ENCODE data around the gene DNMT3A. TPM values are rescaled to one million over a fixed set of nuclear protein-coding genes. Genes with fewer than 3 reads are reported as not detected.

Gene DNMT3A
- total RNA-seq, 1 donor from 2014 or later: 19.6 TPM

- no peak for DNase-seq (ENCODE audit: extremely low read depth, low read depth, low spot score)
Measured at GRCh38 chr2:25246001-25246400, 95.7 kb downstream of the DNMT3A start.

- DNase-seq (ENCODE audit: extremely low read depth, low read depth, low spot score): no peak
Measured at GRCh38 chr2:25245141-25245540, 96.6 kb downstream of the DNMT3A start.

GRCh38 chr2:25243995-25244394, 97.7 kb downstream of the DNMT3A start:
- DNase-seq (ENCODE audit: extremely low read depth, low read depth, low spot score): no peak

GRCh38 chr2:25241452-25241851, 100.3 kb downstream of the DNMT3A start:
- DNase-seq (ENCODE audit: extremely low read depth, low read depth, low spot score): no peak

GRCh38 chr2:25240636-25241035, 101.1 kb downstream of the DNMT3A start:
- DNase-seq (ENCODE audit: extremely low read depth, low read depth, low spot score): no peak

- no peak for DNase-seq (ENCODE audit: extremely low read depth, low read depth, low spot score)
Measured at GRCh38 chr2:25238920-25239319, 102.8 kb downstream of the DNMT3A start.

- no peak for DNase-seq (ENCODE audit: extremely low read depth, low read depth, low spot score)
Measured at GRCh38 chr2:25237764-25238163, 104.0 kb downstream of the DNMT3A start.

- DNase-seq (ENCODE audit: extremely low read depth, low read depth, low spot score): no peak
Measured at GRCh38 chr2:25236736-25237135, 105.0 kb downstream of the DNMT3A start.

- DNase-seq (ENCODE audit: extremely low read depth, low read depth, low spot score): no peak
Measured at GRCh38 chr2:25234738-25235137, 107.0 kb downstream of the DNMT3A start.

- no peak for DNase-seq (ENCODE audit: extremely low read depth, low read depth, low spot score)
Measured at GRCh38 chr2:25233916-25234605, 107.7 kb downstream of the DNMT3A start.

- DNase-seq (ENCODE audit: extremely low read depth, low read depth, low spot score): no peak
Measured at GRCh38 chr2:25232248-25232825, 109.4 kb downstream of the DNMT3A start.

- no peak for DNase-seq (ENCODE audit: extremely low read depth, low read depth, low spot score)
Measured at GRCh38 chr2:25230948-25231311, 110.8 kb downstream of the DNMT3A start.

GRCh38 chr2:25230198-25230947, 111.4 kb downstream of the DNMT3A start:
- no peak for DNase-seq (ENCODE audit: extremely low read depth, low read depth, low spot score)

GRCh38 chr2:25229279-25230197, 112.2 kb downstream of the DNMT3A start:
- no peak for DNase-seq (ENCODE audit: extremely low read depth, low read depth, low spot score)

GRCh38 chr2:25228848-25229278, 112.9 kb downstream of the DNMT3A start:
- DNase-seq (ENCODE audit: extremely low read depth, low read depth, low spot score): peak; percentile 10

GRCh38 chr2:25227576-25227975, 114.1 kb downstream of the DNMT3A start:
- DNase-seq (ENCODE audit: extremely low read depth, low read depth, low spot score): no peak

- no peak for DNase-seq (ENCODE audit: extremely low read depth, low read depth, low spot score)
Measured at GRCh38 chr2:25226827-25227226, 114.9 kb downstream of the DNMT3A start.

GRCh38 chr2:25222477-25223121, 119.1 kb downstream of the DNMT3A start:
- no peak for DNase-seq (ENCODE audit: extremely low read depth, low read depth, low spot score)

- DNase-seq (ENCODE audit: extremely low read depth, low read depth, low spot score): no peak
Measured at GRCh38 chr2:25221579-25221978, 120.1 kb downstream of the DNMT3A start.

GRCh38 chr2:25220313-25220712, 121.4 kb downstream of the DNMT3A start:
- no peak for DNase-seq (ENCODE audit: extremely low read depth, low read depth, low spot score)
